SIG-M5 treated with dmso at 0.1 percent for 504 hours (cell line): ENCODE measurements around the gene FEZF1.

Source experiments
- DNase-seq: peaks from one replicate; lab custom pipeline; 2025; ENCODE audit not compliant: unreplicated experiment; lab: John Stamatoyannopoulos, UW

The FEZF1 gene

GRCh38 chr7:122304319-122304975 lies at the start of gene FEZF1:
Gene FEZF1, minus strand, starts transcription at chr7:122304750. Its CDS starts 313 bp downstream, at chr7:122304437.
- no peak for DNase-seq

- no peak for DNase-seq
Observed at GRCh38 chr7:122352454-122352853, 47.9 kb upstream of the FEZF1 start.

- DNase-seq, result no peak
Observed at GRCh38 chr7:122350701-122351100, 46.2 kb upstream of the FEZF1 start.

GRCh38 chr7:122344303-122344620 lies 39.7 kb upstream of the FEZF1 start:
- DNase-seq, result no peak

GRCh38 chr7:122343601-122344302 lies 39.2 kb upstream of the FEZF1 start:
- DNase-seq, result no peak

- DNase-seq, result no peak
Observed at GRCh38 chr7:122340427-122340826, 35.9 kb upstream of the FEZF1 start.

- no peak for DNase-seq
Observed at GRCh38 chr7:122339145-122339904, 34.8 kb upstream of the FEZF1 start.

- no peak for DNase-seq
Observed at GRCh38 chr7:122337011-122337410, 32.5 kb upstream of the FEZF1 start.

- no peak for DNase-seq
Observed at GRCh38 chr7:122329145-122329802, 24.7 kb upstream of the FEZF1 start.

GRCh38 chr7:122327969-122328368 lies 23.4 kb upstream of the FEZF1 start:
- no peak for DNase-seq

- DNase-seq, result no peak
Observed at GRCh38 chr7:122316467-122317388, 12.2 kb upstream of the FEZF1 start.

- no peak for DNase-seq
Observed at GRCh38 chr7:122315507-122316466, 11.2 kb upstream of the FEZF1 start.

- DNase-seq, result no peak
Observed at GRCh38 chr7:122314284-122314683, 9.7 kb upstream of the FEZF1 start.

GRCh38 chr7:122312789-122313188 lies 8.2 kb upstream of the FEZF1 start:
- DNase-seq, result no peak

GRCh38 chr7:122311734-122312450 lies 7.3 kb upstream of the FEZF1 start:
- DNase-seq, result no peak

- no peak for DNase-seq
Observed at GRCh38 chr7:122311050-122311700, 6.6 kb upstream of the FEZF1 start.

GRCh38 chr7:122310119-122311021 lies 5.8 kb upstream of the FEZF1 start:
- no peak for DNase-seq
